HEK293T (cell line): Measurements from ENCODE around the gene NABP1.

Source experiments
- CTCF ChIA-PET: fragments of 350-600 bp; formaldehyde crosslinking; extraction: SDS; loops from one replicate; lab custom pipeline; 2021; ENCODE audit warnings: antibody characterized with exemption, inconsistent platforms; lab: Yijun Ruan, JAX
- POLR2A ChIA-PET: fragments of 350-600 bp; formaldehyde crosslinking; extraction: SDS; loops from one replicate; lab custom pipeline; 2020; ENCODE audit warnings: antibody characterized with exemption, inconsistent platforms; lab: Yijun Ruan, JAX
- DNase-seq: peaks from one replicate; pipeline ENCODE4 v3.0.0; 2012; ENCODE audit warnings: mixed read lengths; ENCODE audit errors: extremely low spot score
- ARNT ChIP-seq: fragments of 450-650 bp; IDR thresholded peaks from 2 replicates; pipeline ENCODE4 v1.6.1; 2017; ENCODE audit warnings: mild to moderate bottlenecking
- BHLHE40 ChIP-seq: fragments of 450-650 bp; IDR thresholded peaks from 2 replicates; pipeline ENCODE4 v1.6.1; 2016; ENCODE audit warnings: mild to moderate bottlenecking, moderate library complexity, borderline replicate concordance
- CTBP1 ChIP-seq: fragments of 450-650 bp; IDR thresholded peaks from 2 replicates; pipeline ENCODE4 v1.6.1; 2016; ENCODE audit warnings: borderline replicate concordance
- ELF4 ChIP-seq: fragments of 450-650 bp; IDR thresholded peaks from 2 replicates; pipeline ENCODE4 v1.6.1; 2017; ENCODE audit warnings: antibody characterized with exemption
- FOXA1 ChIP-seq: fragments of 450-650 bp; IDR thresholded peaks from 2 replicates; pipeline ENCODE4 v1.6.1; 2016; ENCODE audit warnings: mild to moderate bottlenecking
- FOXK2 ChIP-seq: fragments of 450-650 bp; IDR thresholded peaks from 2 replicates; pipeline ENCODE4 v1.6.1; 2016; ENCODE audit warnings: mild to moderate bottlenecking
- FOXM1 ChIP-seq: fragments of 450-650 bp; IDR thresholded peaks from 2 replicates; pipeline ENCODE4 v1.6.1; 2017; ENCODE audit warnings: mild to moderate bottlenecking, borderline replicate concordance
- HDGF ChIP-seq: fragments of 450-650 bp; IDR thresholded peaks from 2 replicates; pipeline ENCODE4 v1.6.1; 2017; ENCODE audit warnings: antibody characterized with exemption, borderline replicate concordance
- L3MBTL2 ChIP-seq: fragments of 450-650 bp; conservative IDR thresholded peaks from 2 replicates; pipeline ENCODE4 v1.6.1; 2016; ENCODE audit warnings: mild to moderate bottlenecking
- LEF1 ChIP-seq: fragments of 450-650 bp; IDR thresholded peaks from 2 replicates; pipeline ENCODE4 v1.6.1; 2017; ENCODE audit warnings: mild to moderate bottlenecking, borderline replicate concordance
- NFRKB ChIP-seq: fragments of 450-650 bp; IDR thresholded peaks from 2 replicates; pipeline ENCODE4 v1.6.1; 2016; ENCODE audit warnings: mild to moderate bottlenecking, moderate library complexity
- SP1 ChIP-seq: fragments of 450-650 bp; IDR thresholded peaks from 2 replicates; pipeline ENCODE4 v1.6.1; 2017
- SUZ12 ChIP-seq: fragments of 450-650 bp; IDR thresholded peaks from 2 replicates; pipeline ENCODE4 v1.6.1; 2016; ENCODE audit warnings: mild to moderate bottlenecking
- TARDBP ChIP-seq: fragments of 450-650 bp; IDR thresholded peaks from 2 replicates; pipeline ENCODE4 v1.6.1; 2016
- ZNF384 ChIP-seq: fragments of 450-650 bp; IDR thresholded peaks from 2 replicates; pipeline ENCODE4 v1.6.1; 2016
- TF ChIP-seq, protein P1 (sequence below): fragments of 450-650 bp; IDR thresholded peaks from 2 replicates; pipeline ENCODE4 v1.6.1; 2016

NABP1 gene

DNA sequence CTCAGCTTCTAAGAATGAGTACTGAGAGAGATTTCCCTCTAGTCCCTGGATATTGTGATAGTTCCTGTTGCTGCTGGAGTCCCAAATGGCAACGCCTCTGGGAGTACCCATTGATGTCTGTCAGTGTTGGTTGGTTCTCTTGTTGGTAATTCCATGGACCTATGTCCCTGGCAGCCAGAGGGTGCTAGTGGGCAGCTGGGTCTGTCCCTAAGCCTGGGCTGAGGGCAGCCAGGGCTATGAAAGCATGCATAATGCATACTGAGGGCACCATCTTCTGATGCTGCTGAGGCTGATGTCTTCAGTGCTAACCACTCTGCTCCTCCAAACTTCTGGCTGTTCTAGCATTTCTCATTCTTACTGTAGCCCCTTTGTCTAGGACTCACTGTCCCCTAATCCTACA lies 35.9 kb downstream of the NABP1 start:
- DNase-seq = peak; percentile 12
- TF ChIP-seq SP1 (no peak), FOXM1 (no peak), TARDBP (no peak), BHLHE40 (no peak), HDGF (no peak), ARNT (no peak), SUZ12 (no peak), FOXK2 (no peak), NFRKB (no peak), ZNF384 (no peak), CTBP1 (no peak), ELF4 (no peak), L3MBTL2 (no peak), LEF1 (no peak)
- TF ChIP-seq, protein P1, sequence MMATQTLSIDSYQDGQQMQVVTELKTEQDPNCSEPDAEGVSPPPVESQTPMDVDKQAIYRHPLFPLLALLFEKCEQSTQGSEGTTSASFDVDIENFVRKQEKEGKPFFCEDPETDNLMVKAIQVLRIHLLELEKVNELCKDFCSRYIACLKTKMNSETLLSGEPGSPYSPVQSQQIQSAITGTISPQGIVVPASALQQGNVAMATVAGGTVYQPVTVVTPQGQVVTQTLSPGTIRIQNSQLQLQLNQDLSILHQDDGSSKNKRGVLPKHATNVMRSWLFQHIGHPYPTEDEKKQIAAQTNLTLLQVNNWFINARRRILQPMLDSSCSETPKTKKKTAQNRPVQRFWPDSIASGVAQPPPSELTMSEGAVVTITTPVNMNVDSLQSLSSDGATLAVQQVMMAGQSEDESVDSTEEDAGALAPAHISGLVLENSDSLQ = no peak
- POLR2A ChIA-PET = no interaction called here
- CTCF ChIA-PET = no interaction called here

DNA sequence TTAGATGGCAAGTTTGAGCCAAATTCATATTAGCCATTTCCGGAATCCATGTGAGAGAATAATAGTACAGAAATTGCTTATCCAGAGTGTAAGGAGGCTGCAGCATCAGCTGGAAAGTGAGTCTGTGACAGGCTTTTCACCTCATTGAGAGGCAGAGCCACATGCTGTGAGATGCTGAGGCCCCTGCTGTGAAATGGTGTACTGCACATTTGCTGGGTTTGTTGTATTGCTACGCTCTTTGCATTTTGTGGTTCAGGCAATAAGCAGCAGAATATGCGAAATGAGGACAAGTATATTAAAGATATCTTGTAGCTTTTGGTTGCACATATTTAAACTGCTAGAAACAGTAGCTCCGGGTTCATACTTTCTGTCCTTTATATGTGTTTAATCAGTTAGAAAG lies 37.0 kb downstream of the NABP1 start:
- POLR2A ChIA-PET = no interaction called here
- CTCF ChIA-PET = no interaction called here
- DNase-seq = peak; percentile 28
- TF ChIP-seq SP1 (no peak), L3MBTL2 (no peak), ELF4 (no peak), BHLHE40 (no peak), FOXK2 (no peak), NFRKB (no peak), FOXM1 (no peak), CTBP1 (no peak), ZNF384 (no peak), LEF1 (no peak), HDGF (no peak), SUZ12 (no peak), TARDBP (no peak), FOXA1 (no peak), ARNT (no peak)
- TF ChIP-seq, protein P1 = no peak

DNA sequence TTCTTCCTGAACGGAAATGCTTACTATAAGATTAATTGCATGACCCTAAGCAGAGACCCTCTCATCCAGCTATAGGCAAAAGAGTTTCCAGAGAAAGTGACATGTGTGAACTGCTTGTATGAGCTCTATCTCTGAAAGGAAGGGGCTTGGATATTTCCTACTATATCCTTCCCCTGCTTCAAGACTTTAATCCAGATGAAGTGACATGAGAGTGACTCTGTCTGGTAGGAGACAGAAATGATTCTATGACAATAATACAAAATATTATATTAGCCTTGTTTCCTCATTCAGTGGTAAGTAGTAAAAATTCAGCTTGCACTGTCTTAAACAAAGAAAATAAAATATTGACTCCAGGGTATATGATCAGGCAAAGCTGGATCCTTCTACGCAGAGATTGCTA lies 37.5 kb downstream of the NABP1 start:
- TF ChIP-seq SUZ12 = no peak
- TF ChIP-seq L3MBTL2 = no peak
- DNase-seq = no peak
- ChIA-PET CTCF (no interaction called here), POLR2A (no interaction called here)

DNA sequence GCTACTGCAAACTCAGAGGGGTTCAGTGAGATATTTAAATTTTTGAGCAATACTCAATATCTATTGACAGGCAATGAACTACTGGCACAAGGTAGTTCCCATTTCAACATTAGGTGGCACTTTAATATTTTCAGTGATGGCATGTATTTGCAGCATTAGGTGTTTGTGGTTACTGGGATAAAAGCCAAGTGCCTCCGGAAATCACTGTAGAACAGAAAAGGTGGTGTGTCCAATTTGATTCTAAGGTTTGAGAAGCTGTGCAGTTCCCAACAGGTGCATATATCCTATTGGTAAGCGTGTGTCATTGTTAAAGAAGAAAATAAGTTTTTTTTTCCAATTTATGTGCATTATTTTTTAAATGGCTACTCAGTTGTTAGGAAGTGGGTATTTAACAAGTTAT lies 41.3 kb downstream of the NABP1 start:
- ChIA-PET CTCF (no interaction called here), POLR2A (no interaction called here)
- no peak for TF ChIP-seq L3MBTL2
- no peak for TF ChIP-seq CTBP1
- TF ChIP-seq TARDBP = no peak
- no peak for TF ChIP-seq SP1
- TF ChIP-seq SUZ12 = no peak
- TF ChIP-seq HDGF = no peak
- TF ChIP-seq LEF1 = no peak
- no peak for TF ChIP-seq ZNF384
- TF ChIP-seq ARNT = no peak
- no peak for TF ChIP-seq FOXM1
- TF ChIP-seq, protein P1 = no peak
- TF ChIP-seq FOXA1 = no peak
- TF ChIP-seq FOXK2 = no peak
- no peak for TF ChIP-seq ELF4
- no peak for TF ChIP-seq NFRKB
- no peak for DNase-seq

DNA sequence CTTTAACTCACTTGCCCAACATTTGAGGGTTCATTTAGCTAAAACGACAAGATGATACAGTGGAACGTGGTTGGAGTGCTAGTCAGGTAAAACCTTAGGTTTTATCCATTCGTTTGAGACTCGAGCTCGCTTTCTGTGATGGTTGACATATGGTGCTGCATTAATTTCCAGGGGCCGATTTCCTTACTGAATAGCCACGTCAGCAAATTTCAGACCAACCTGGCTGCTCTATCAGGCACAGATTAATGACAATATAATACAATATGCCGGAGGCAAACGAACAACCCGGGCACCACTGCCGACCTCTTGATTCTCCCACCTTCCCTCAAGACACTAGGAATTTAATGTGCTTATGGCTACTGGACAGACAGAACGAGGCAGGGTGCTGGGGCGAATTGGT lies 42.0 kb downstream of the NABP1 start:
- no peak for DNase-seq
- TF ChIP-seq, protein P1 = no peak
- TF ChIP-seq FOXA1 (no peak), NFRKB (no peak), ZNF384 (no peak), L3MBTL2 (no peak), ELF4 (no peak), FOXM1 (no peak), SP1 (no peak)
- ChIA-PET CTCF (no interaction called here), POLR2A (no interaction called here)

DNA sequence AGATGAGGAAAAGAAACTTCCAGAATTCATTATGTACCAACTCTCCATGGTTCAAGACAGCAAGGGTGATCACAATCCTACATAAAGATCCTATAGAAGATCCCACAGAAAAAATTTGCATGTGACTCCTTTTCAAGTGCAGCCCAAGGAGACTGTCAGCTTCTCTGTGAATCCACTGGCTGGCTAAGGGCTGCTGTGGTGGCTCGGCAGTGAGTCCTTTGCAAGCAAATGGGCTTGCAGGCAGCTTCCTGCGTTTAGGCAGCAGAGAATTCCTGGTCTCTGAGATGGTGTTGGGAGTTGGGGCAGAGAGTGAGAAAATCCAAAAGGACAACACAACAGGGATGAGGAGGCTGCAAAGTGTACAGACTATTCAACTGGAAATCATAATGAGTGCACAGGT lies 43.4 kb downstream of the NABP1 start:
- DNase-seq = no peak
- TF ChIP-seq NFRKB (no peak), HDGF (no peak), SUZ12 (no peak), L3MBTL2 (no peak), LEF1 (no peak), CTBP1 (no peak), FOXK2 (no peak), ELF4 (no peak), FOXM1 (no peak), BHLHE40 (no peak), ZNF384 (no peak)
- TF ChIP-seq, protein P1 = no peak
- POLR2A ChIA-PET = no interaction called here
- CTCF ChIA-PET = no interaction called here
